GM18909 (cell line): Measurements from ENCODE around the gene TMEM270.
"Not testable (repeated sequence)": the region's sequence is repeated elsewhere in the genome, so short reads cannot be mapped to it uniquely, and the experiment has no call there.

ENCODE experiments used
- ATAC-seq: cut with Tn5 transposase; IDR thresholded peaks from one replicate; pipeline ENCODE4 v1.9.1; 2021; ENCODE audit warnings: mild to moderate bottlenecking; ENCODE audit not compliant: unreplicated experiment, poor library complexity

TMEM270 gene, protein sequence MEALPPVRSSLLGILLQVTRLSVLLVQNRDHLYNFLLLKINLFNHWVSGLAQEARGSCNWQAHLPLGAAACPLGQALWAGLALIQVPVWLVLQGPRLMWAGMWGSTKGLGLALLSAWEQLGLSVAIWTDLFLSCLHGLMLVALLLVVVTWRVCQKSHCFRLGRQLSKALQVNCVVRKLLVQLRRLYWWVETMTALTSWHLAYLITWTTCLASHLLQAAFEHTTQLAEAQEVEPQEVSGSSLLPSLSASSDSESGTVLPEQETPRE

DNA sequence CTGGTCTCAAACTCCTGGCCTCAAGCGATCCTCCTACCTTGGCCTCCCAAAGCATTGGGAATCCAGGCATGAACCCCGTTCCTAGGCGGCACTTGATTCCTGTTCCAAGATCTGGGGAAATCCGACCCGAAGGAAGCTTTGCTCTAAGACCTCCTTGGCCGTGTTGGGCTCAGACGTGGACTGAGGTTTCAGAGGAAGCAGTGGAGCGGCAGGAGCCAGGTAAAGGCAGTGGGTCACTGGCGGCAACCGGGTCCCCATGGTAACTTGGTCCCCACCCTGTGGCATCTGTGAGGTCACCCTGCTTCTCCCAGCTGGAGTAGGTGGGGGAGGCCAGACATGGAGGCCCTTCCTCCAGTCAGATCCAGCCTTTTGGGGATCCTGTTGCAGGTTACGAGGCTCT is at the start of gene TMEM270:
TMEM270 (plus strand) TSS at position 301 of the 400 bp plus-strand sequence; CDS start at position 337, 36 bp downstream.
- ATAC-seq: no peak

DNA sequence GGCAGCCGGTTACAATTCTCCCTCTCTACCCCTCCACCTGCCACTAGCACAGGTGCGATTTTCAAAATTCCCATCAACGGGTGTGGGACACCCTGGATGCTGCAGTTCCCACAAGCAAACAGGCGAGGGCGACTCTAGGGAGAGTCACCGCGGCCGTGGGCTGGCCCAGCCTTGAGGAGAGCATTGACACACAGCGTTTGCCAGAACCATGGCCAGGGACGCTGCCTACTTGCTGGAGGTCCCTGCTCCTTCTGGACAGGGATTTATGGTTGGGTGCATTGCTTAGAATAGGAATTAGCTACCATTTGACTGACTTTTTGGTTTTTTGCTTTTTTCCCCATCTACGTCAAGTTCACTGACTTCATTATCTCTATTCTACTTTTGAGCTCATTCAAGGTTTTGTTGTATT is 49.2 kb upstream of the TMEM270 start:
- ATAC-seq: peak; percentile 48

DNA sequence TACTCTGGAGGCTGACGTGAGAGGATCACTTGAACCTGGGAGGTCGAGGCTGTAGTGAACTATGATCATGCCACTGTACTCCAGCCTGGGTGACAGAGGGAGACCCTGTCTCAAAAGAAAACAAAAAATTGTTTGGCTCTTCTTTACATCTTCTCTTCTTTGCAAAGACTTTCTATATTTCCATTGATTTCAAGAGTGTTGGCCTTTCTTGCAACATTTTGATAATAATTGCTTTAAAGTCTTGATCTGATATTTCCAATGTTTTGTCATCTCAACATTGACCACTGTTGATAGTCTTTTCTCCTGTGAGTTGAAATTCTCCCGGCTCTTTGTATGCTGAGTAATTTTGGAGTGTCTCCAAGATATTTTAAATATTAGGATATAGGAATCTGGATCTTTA is 48.0 kb upstream of the TMEM270 start:
- no peak for ATAC-seq

DNA sequence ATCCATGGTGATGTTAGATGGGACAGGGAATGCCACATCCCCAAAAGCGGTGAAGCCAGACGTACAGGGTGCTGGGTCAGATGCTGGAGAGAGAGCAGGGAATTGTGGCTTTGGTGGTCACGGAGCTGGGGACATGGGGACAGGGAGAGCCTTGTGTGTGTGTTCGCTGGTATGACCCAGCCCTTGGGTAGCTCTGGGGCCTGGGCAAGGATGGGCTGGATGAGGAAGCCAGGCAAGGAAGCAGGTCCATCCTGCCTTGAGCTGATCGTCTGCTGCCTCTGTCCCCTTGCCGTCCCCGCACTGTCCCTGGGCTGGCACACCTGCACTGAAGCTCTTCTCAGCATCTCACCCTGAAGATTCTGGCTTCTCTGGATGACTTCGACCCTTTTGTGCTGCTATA is 45.5 kb upstream of the TMEM270 start:
- ATAC-seq: no peak

DNA sequence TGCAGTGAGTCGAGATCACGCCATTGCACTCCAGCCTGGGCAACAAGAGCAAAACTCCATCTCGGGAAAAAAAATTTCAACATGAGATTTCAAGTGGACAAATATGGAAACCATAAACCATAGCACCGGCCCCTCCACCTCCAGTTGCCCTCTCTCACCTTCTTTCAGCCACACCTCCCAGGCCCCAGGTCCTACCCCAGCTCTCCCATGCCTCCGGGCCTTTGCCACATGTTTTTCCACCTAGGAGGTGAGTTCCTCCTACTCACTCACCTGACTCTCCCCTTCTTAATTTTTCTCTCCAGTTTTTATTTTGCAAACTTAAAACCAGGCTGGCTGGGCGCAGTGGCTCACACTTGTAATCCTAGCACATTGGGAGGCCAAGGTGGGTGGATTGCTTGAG is 43.8 kb upstream of the TMEM270 start:
- ATAC-seq: no peak

- ATAC-seq: no peak
These were observed 40.9 kb upstream of the TMEM270 start for GRCh38 chr7:73820013-73820412.

GRCh38 chr7:73821597-73822285 is 39.2 kb upstream of the TMEM270 start:
- ATAC-seq: not testable (repeated sequence)

DNA sequence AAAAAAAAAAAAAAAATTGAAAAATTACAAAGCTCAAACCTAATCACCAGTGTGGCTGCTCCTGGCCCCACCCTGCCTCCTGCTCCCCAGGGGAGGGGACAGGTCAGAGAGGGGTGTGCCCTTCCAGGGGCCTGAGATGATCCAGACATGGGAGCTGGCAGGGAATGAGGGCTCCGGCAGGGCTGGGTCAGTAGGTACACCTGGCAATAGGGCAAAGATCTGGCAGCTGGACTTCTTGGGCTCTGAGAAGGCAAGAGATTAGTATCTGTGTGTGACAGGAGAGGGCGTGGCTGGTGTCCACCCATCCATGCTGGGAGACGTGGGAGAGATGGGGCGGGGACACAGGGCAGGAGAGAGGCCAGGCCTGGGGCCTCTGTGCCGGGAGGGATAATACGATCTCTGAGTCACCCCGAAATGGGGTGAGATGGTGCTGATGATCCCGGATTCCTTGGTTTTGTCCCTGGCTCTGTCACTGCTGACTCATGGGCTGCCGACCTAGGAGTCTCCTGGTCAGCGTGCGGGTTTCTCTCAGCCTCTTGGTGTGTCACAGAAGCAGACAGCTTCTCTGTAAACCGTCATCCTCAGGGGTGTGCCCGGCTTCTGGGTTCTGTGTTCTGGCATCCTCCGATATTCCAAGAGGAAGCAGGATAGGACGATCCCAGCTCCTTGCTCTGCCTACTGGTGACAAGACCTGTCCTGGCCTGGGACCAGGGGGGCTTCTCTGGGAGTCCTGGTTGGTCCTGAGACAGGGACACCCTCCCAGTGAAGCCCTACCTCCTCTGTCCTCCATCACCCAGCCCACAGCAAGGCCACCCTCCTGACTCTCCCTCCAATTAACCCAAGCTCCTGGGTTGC is 38.4 kb upstream of the TMEM270 start:
- no peak for ATAC-seq

- ATAC-seq: no peak
These were observed 37.7 kb upstream of the TMEM270 start for GRCh38 chr7:73823257-73823656.

DNA sequence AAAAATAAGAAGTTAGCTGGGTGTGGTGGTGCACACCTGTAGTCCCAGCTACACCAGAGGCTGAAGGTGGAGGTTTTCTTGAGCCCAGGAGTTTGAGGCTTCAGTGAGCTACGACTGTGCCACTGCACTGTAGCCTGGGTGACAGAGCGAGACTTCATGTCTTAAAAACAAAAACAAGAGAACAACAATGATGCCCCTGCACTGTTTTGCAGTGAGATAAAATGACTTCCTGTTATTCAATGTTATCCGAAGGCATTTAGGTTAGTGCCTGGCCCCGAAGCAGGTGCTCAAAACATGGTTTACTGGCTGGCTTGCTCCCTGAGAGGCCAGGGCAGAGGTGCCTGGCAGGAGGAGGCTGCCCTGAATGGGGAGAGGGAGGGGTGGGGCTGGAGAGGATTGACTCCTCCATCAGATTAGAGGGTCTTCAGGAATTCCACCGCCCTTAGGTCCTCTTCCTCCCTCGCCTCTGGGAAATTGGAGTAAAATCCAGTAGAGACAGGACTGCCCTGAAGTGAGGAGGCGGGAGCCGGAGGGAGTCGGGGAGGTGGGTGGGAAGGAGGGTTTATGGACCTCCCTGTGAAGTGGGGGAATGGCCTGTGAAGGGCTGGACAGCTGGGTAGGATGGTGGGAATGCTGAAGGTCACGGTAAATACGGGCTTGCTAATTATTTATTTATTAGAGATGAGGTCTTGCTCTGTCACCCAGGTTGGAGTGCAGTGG is 36.9 kb upstream of the TMEM270 start:
- ATAC-seq: no peak

- no peak for ATAC-seq
These were observed 36.0 kb upstream of the TMEM270 start for GRCh38 chr7:73824986-73825385.

DNA sequence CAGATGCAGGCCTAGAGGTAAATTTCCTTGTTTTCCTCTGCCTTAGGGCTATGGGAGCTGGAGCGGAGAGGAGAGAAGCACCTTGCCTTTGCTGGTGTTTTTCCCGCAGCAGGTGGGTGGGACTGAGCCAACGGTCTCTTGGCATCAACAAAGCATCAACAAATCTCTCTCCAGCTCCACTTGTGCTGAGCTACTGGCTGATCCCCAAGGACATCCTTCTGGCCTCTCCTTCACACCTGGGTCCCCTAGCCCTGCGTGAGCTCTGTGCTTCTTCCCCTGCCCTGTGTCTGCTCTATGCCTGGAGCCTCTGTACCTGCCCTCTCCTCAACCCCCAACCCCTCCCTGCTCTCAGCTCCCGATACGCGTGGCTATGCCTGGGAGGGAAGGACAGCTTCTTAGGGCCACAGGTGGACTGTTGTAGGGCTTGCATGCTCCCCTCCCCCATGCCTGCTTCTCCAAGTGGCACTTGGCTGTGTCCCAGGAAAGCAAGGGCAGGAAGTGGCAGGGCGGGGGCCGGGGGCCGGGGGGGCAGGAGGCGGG is 33.3 kb upstream of the TMEM270 start:
- ATAC-seq: no peak

DNA sequence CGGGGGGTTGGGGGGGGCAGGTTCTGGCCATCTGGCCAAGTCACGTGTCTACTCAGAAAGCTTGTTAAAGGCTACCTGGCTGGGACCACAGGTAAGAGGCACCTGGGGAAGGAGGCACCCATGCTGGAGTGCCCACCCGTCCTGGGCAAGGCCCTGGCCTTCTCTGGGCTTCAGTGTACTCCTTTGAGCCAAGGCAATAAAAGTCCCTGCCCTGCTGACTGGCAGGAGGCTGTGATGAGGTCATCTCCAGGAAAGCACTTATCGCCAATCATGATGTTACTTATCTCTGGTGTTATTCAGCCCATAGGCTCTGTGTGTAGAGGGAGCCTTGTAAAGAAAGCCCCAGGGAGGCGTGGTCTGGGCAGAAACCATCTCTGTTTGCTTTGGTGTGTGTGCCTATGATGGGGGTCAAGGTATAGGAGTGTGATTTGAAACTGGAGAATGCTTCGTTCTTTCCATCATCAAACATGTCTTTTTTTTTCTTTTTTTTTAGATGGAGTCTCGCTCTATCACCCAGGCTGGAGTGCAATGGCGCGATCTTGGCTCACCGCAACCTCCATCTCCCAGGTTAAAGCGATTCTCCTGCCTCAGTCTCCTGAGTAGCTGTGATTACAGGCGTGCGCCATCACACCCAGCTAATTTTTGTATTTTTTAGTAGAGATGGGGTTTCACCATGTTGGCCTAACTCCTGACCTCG is 32.7 kb upstream of the TMEM270 start:
- ATAC-seq: peak; percentile 43

DNA sequence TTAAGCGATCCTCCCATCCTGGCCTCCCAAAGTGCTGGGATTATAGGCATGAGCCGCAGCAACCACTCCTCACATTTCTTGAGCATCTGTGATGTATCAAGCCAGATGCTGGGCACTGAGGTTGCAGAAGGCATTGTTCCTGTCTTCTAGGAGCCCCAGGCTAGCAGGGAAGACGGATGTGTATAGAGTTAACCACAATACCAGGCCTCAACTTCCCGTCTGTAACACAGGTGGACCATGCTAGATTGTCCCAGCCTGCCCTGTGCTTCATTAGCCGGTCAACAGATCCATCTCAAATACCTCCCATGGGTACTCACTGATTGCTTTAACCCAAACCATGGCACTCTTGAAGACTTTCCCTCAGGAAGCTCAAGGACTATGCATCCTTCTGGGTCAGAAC is 32.0 kb upstream of the TMEM270 start:
- ATAC-seq: no peak

DNA sequence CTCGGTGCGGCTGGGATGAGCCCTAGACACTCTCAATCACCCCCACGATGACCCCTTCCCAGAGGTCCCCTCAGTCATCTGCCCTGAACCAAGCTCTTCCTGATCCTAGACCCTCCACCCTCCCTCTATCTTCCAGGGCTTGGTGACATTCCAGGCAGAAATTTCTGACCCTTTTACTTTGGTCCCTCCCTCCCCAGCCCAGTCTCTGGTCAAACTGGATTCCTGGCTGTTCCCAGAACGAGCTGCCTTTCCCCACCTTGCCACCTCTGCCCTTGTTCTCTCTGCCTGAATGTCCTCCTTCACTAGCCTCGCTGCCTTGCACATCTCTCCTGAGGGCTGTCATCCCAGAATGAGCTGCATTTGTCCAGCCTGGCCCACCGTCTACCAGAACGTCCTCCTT is 31.5 kb upstream of the TMEM270 start:
- no peak for ATAC-seq

- no peak for ATAC-seq
These were observed 30.9 kb upstream of the TMEM270 start for GRCh38 chr7:73829921-73830680.

DNA sequence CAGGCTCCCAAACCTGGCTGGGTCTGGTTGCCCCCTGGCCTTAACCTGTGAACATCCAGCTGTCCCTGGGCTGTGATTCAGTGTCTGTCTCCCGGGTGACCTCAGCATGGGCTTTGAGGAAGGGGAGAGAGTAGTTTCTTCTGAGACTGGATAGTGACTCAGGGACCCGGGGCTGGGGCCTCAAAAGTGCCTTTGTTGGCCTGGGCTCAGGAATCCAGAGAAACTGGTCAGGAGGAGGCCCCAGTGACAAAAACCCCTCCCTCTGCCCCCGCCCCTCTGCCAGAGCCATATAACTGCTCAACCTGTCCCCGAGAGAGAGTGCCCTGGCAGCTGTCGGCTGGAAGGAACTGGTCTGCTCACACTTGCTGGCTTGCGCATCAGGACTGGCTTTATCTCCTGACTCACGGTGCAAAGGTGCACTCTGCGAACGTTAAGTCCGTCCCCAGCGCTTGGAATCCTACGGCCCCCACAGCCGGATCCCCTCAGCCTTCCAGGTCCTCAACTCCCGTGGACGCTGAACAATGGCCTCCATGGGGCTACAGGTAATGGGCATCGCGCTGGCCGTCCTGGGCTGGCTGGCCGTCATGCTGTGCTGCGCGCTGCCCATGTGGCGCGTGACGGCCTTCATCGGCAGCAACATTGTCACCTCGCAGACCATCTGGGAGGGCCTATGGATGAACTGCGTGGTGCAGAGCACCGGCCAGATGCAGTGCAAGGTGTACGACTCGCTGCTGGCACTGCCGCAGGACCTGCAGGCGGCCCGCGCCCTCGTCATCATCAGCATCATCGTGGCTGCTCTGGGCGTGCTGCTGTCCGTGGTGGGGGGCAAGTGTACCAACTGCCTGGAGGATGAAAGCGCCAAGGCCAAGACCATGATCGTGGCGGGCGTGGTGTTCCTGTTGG is 30.0 kb upstream of the TMEM270 start, which contains the start of gene CLDN4:
CLDN4 (plus strand) TSS at position 316 of the 903 bp plus-strand sequence; CDS start at position 522, 206 bp downstream.
- no peak for ATAC-seq

DNA sequence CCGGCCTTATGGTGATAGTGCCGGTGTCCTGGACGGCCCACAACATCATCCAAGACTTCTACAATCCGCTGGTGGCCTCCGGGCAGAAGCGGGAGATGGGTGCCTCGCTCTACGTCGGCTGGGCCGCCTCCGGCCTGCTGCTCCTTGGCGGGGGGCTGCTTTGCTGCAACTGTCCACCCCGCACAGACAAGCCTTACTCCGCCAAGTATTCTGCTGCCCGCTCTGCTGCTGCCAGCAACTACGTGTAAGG is 29.4 kb upstream of the TMEM270 start:
- ATAC-seq: no peak
